T-cell (primary cell): ENCODE results near the gene MIPOL1. TPM values are rescaled to one million over a fixed set of nuclear protein-coding genes. Genes with fewer than 3 reads are reported as not detected.
"Not testable (repeated sequence)": the region's sequence is repeated elsewhere in the genome, so short reads cannot be mapped to it uniquely, and the experiment has no call there.

Experiments
- ATAC-seq, 4 experiments: fragments of 200-7000 bp in 3 of 4; fragments of 150-1000 bp in 1 of 4; cut with Tn5 transposase; replicated peaks in 1 of 4; 1 replicate in 3 of 4; 2 replicates in 1 of 4; pipeline ENCODE4 v1.10.0; 2021; ENCODE audit warnings: moderate library complexity in 3 of 4, mild to moderate bottlenecking in 2 of 4, moderate number of reproducible peaks in 1 of 4
- CTCF ChIA-PET, 2 donors: fragments of 300-600 bp; sonication (Branson Sonifier 250); formaldehyde crosslinking; loops; one replicate each; lab custom pipeline; 2022; ENCODE audit warnings: antibody characterized with exemption in 2 of 2; lab: Charles Lee
- POLR2A ChIA-PET, 2 donors: fragments of 300-600 bp; sonication (Branson Sonifier 250); formaldehyde crosslinking; loops; one replicate each; lab custom pipeline; 2022; ENCODE audit warnings: antibody characterized with exemption in 2 of 2; lab: Charles Lee
- DNase-seq, 35 experiments: peaks; one replicate each; pipeline versions ENCODE4 v3.0.0 to v3.0.0-alpha.2; 2013 to 2023
- H3K27ac ChIP-seq: one replicate; pipeline ENCODE4 v1.5.1; 2013; ENCODE audit warnings: low read length
- H3K27me3 ChIP-seq, 2 experiments: replicated peaks in 1 of 2; 1 replicate in 1 of 2; 2 replicates in 1 of 2; pipeline versions ENCODE4 v1.6.1 to v1.7.0; 2013; ENCODE audit warnings: low read length in 1 of 2, mixed read lengths in 1 of 2; ENCODE audit not compliant: control insufficient read depth in 2 of 2, insufficient read depth in 2 of 2; ENCODE audit errors: extremely low read depth in 1 of 2
- H3K36me3 ChIP-seq, 2 donors: 1 replicate in 1 of 2; 2 replicates in 1 of 2; pipeline versions ENCODE4 v1.6.1 to v1.7.0; 2013; ENCODE audit warnings: low read length in 1 of 2; ENCODE audit not compliant: control insufficient read depth in 2 of 2, insufficient read depth in 1 of 2; ENCODE audit errors: extremely low read depth in 1 of 2
- H3K4me1 ChIP-seq, 2 experiments: 1 replicate in 1 of 2; 2 replicates in 1 of 2; pipeline versions ENCODE4 v1.6.1 to v1.7.0; 2013; ENCODE audit warnings: low read length in 2 of 2, mixed read lengths in 1 of 2; ENCODE audit not compliant: insufficient read depth in 2 of 2, control insufficient read depth in 1 of 2; ENCODE audit errors: extremely low read depth in 1 of 2
- H3K4me3 ChIP-seq, 2 donors: 1 replicate in 1 of 2; 2 replicates in 1 of 2; pipeline versions ENCODE4 v1.5.1 to v1.7.0; 2013; ENCODE audit warnings: mild to moderate bottlenecking in 2 of 2, low read length in 1 of 2, moderate library complexity in 1 of 2; ENCODE audit not compliant: control insufficient read depth in 1 of 2; ENCODE audit errors: extremely low read depth in 1 of 2
- H3K9me3 ChIP-seq: 2 replicates; pipeline ENCODE4 v1.7.0; 2013
- H3K27ac Mint-ChIP-seq, 2 donors: one replicate each; pipeline ENCODE4 v1.8.0; 2020 to 2021; ENCODE audit warnings: mild to moderate bottlenecking in 2 of 2, mixed read lengths in 2 of 2
- H3K27me3 Mint-ChIP-seq, 2 donors: one replicate each; pipeline ENCODE4 v1.8.0; 2021 to 2022; ENCODE audit warnings: mixed read lengths in 2 of 2
- H3K36me3 Mint-ChIP-seq: one replicate; pipeline ENCODE4 v1.8.0; 2021; ENCODE audit warnings: mixed read lengths
- H3K4me1 Mint-ChIP-seq, 3 donors: one replicate each; pipeline ENCODE4 v1.8.0; 2020 to 2022; ENCODE audit warnings: mixed read lengths in 3 of 3, mild to moderate bottlenecking in 1 of 3
- H3K4me3 Mint-ChIP-seq, 3 donors: one replicate each; pipeline ENCODE4 v1.8.0; 2020 to 2022; ENCODE audit warnings: mild to moderate bottlenecking in 3 of 3, mixed read lengths in 3 of 3, moderate library complexity in 3 of 3
- H3K9me3 Mint-ChIP-seq, 3 donors: one replicate each; pipeline ENCODE4 v1.8.0; 2020 to 2022; ENCODE audit warnings: mixed read lengths in 3 of 3
- WGBS: methylation state at CpG from one replicate; pipeline ENCODE4 v1.1.5; 2013; ENCODE audit warnings: missing lambda C conversion rate; ENCODE audit not compliant: insufficient coverage; 5-methylcytosine and 5-hydroxymethylcytosine counted together
- total RNA-seq, 35 experiments: library from RNA in 6 of 35; stranded (reverse) in 6 of 35; fragments of 120-200 nt in 1 of 35; gene quantifications; one replicate each; pipeline versions ENCODE4 v1.2.1 to v1.2.4 and lab custom pipeline; 2013 to 2026

Gene MIPOL1
- total RNA-seq, 5 donors from 2014 or later (not counting 1 experiment from before 2014, with no cell fraction given) = 0.20 to 0.49 (median 0.29) TPM; not detected in 1

DNA sequence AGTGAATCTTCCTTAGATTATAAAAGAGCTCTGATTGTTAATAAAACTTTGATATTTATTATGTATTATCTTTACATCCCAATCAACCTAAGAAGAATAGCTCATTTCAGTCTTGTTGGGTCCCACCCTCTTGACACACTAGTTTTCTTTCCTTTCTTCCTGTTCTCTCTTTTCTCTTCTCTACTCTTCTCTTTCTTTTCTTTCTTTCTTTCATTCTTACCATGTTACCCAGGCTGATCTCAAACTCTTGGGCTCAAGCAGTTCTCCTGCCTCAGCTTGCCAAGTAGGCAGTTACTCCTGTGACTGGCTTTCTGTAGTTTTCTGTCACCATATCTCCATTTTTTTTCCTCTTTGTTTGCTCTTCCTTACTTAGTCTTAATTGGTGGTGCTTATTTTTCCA is 177.8 kb downstream of the MIPOL1 start:
- ChIA-PET POLR2A (interaction anchor here in 1 of 2 donors (0.5 kb wide), 1 partner anchor 37 kb away, joined by 4 read pairs; no protein-coding TSS in a partner anchor), CTCF (no interaction called here)
- Histone ChIP-seq H3K27me3 (no peaks in the 10 kb centered on the region), H3K27ac (no peak overlapping the region), H3K4me3 (no peak overlapping the region), H3K9me3 (no peaks in the 10 kb centered on the region), H3K4me1 (no peaks in the 10 kb centered on the region), H3K36me3 (no peaks in the 10 kb centered on the region)
- Mint-ChIP-seq H3K9me3 (peaks cover 9 to 13% (median 12%) of the 10 kb centered on the region in 3 donors), H3K27me3 (no peaks in the 10 kb centered on the region), H3K4me1 (no peaks in the 10 kb centered on the region), H3K27ac (no peak overlapping the region), H3K4me3 (no peak overlapping the region), H3K36me3 (no peaks in the 10 kb centered on the region)
- DNase-seq = no peak
- no peak for ATAC-seq

GRCh38 chr14:37376944-37377609 is 179.3 kb downstream of the MIPOL1 start:
- H3K4me1 Mint-ChIP-seq = no peaks in the 10 kb centered on the region
- POLR2A ChIA-PET = no interaction called here
- Histone ChIP-seq H3K4me3 (no peak overlapping the region), H3K9me3 (no peaks in the 10 kb centered on the region), H3K27ac (no peak overlapping the region), H3K27me3 (no peaks in the 10 kb centered on the region), H3K4me1 (no peaks in the 10 kb centered on the region), H3K36me3 (no peaks in the 10 kb centered on the region)
- no peak overlapping the region for H3K4me3 Mint-ChIP-seq
- no peaks in the 10 kb centered on the region for H3K36me3 Mint-ChIP-seq
- DNase-seq = no peak
- no peak overlapping the region for H3K27ac Mint-ChIP-seq
- WGBS = 67% methylated on average over 1 of the region's 3 CpGs
- no peaks in the 10 kb centered on the region for H3K27me3 Mint-ChIP-seq
- ATAC-seq = no peak
- peaks cover 9 to 13% (median 12%) of the 10 kb centered on the region in 3 donors for H3K9me3 Mint-ChIP-seq
- CTCF ChIA-PET = interaction anchor here in 1 of 2 donors (0.6 kb wide), 1 partner anchor 46 kb away, joined by 6 read pairs; no protein-coding TSS in a partner anchor

DNA sequence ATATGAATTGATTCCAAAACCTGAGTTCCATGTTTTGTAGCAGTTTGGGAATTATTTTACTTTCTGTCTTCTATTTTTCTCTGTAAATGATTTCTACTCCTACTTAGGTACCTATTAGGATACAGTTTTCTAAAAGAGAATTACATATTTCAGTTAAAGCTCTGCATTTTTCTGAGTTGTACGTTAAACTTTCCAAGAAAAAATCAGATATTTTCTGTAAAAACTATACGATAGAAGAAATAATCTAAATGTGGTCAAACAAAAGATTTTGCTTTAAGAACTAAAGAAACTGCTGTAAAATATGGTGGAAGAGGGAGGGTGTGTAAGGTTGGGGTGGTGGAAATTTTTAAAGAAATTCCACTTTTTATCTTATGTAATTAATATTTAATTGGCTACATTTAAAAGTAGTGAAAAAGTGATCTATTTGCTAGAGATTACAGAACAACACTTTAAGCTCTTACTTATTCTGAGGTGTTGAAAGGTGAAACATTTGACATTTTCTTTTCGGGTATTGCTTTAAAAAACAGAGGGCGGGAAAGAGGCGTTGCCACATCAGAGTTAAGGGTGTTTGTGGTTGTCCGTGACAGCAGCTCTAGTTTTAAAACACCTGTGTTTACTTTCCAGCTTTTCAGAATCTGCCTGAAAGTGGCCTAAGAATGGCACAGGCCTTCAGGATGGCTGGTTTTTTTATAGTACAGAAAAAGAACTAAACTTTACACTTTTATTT is 187.3 kb downstream of the MIPOL1 start:
- Histone ChIP-seq H3K9me3 (no peaks in the 10 kb centered on the region), H3K27ac (no peak overlapping the region), H3K27me3 (no peaks in the 10 kb centered on the region), H3K4me3 (no peak overlapping the region), H3K36me3 (no peaks in the 10 kb centered on the region), H3K4me1 (no peaks in the 10 kb centered on the region)
- Mint-ChIP-seq H3K4me1 (no peaks in the 10 kb centered on the region), H3K36me3 (no peaks in the 10 kb centered on the region), H3K27me3 (no peaks in the 10 kb centered on the region), H3K9me3 (peaks cover 1 to 9% (median 5%) of the 10 kb centered on the region in 3 donors), H3K27ac (no peak overlapping the region), H3K4me3 (no peak overlapping the region)
- no peak for ATAC-seq
- no peak for DNase-seq
- 90% methylated on average over 2 of the region's 6 CpGs for WGBS
- POLR2A ChIA-PET = no interaction called here
- CTCF ChIA-PET = interaction anchor here in 1 of 2 donors (0.6 kb wide), 1 partner anchor 298 kb away, joined by 3 read pairs; no protein-coding TSS in a partner anchor

- H3K27ac Mint-ChIP-seq, H3K4me3 ChIP-seq, H3K4me1 Mint-ChIP-seq, H3K4me1 ChIP-seq, H3K36me3 Mint-ChIP-seq, H3K27me3 Mint-ChIP-seq, H3K36me3 ChIP-seq, H3K9me3 ChIP-seq, ATAC-seq, CTCF ChIA-PET, H3K27ac ChIP-seq, H3K4me3 Mint-ChIP-seq, DNase-seq, H3K27me3 ChIP-seq: not testable (repeated sequence)
- POLR2A ChIA-PET = interaction anchor here in 1 of 2 donors (0.6 kb wide), 1 partner anchor 61 kb away, joined by 3 read pairs; no protein-coding TSS in a partner anchor
- H3K9me3 Mint-ChIP-seq = peaks cover 27 to 46% (median 32%) of the 10 kb centered on the region in 3 donors
- 94% methylated on average over 5 of the region's 8 CpGs for WGBS
Observed at GRCh38 chr14:37397157-37397940, 199.6 kb downstream of the MIPOL1 start.

DNA sequence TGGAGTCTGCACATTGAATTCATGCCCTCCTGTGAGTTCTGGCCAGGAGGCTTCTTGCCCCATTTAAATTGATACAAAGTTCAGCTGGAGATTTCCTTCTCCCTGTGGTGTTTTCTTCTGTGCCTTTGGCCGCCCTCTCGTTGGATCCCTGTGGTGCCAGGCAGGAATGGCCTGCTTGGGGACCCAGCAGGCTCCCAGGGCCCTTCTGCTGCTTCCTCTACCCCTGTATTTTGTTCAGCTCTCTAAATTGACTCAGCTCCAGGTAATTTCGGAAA is 200.1 kb downstream of the MIPOL1 start:
- H3K4me3 Mint-ChIP-seq = no peak overlapping the region
- CTCF ChIA-PET = no interaction called here
- no peak overlapping the region for H3K27ac ChIP-seq
- no peaks in the 10 kb centered on the region for H3K27me3 Mint-ChIP-seq
- 60% methylated on average over 1 of the region's 3 CpGs for WGBS
- H3K36me3 Mint-ChIP-seq = no peaks in the 10 kb centered on the region
- H3K9me3 Mint-ChIP-seq = peaks cover 27 to 43% (median 32%) of the 10 kb centered on the region in 3 donors
- no peaks in the 10 kb centered on the region for H3K27me3 ChIP-seq
- no peak overlapping the region for H3K27ac Mint-ChIP-seq
- ATAC-seq = no peak
- no peak overlapping the region for H3K4me3 ChIP-seq
- POLR2A ChIA-PET = no interaction called here
- no peaks in the 10 kb centered on the region for H3K4me1 ChIP-seq
- peaks cover 3% of the 10 kb centered on the region for H3K9me3 ChIP-seq
- H3K4me1 Mint-ChIP-seq = no peaks in the 10 kb centered on the region
- H3K36me3 ChIP-seq = no peaks in the 10 kb centered on the region
- no peak for DNase-seq

- Histone ChIP-seq H3K4me3 (no peak overlapping the region), H3K27me3 (no peaks in the 10 kb centered on the region), H3K4me1 (no peaks in the 10 kb centered on the region), H3K36me3 (no peaks in the 10 kb centered on the region), H3K27ac (no peak overlapping the region), H3K9me3 (peaks cover 3% of the 10 kb centered on the region)
- H3K4me3 Mint-ChIP-seq = no peak overlapping the region
- ChIA-PET CTCF (no interaction called here), POLR2A (no interaction called here)
- ATAC-seq (no peak), DNase-seq (no peak)
- H3K9me3 Mint-ChIP-seq = peaks cover 23 to 43% (median 32%) of the 10 kb centered on the region in 3 donors
- no peaks in the 10 kb centered on the region for H3K27me3 Mint-ChIP-seq
- H3K27ac Mint-ChIP-seq = no peak overlapping the region
- H3K36me3 Mint-ChIP-seq = no peaks in the 10 kb centered on the region
- H3K4me1 Mint-ChIP-seq = no peaks in the 10 kb centered on the region
Observed at GRCh38 chr14:37399517-37399916, 201.8 kb downstream of the MIPOL1 start.
